ENCODE data around the gene CCDC12. TPM values are rescaled to one million over a fixed set of nuclear protein-coding genes. Genes with fewer than 3 reads are reported as not detected.

Gene CCDC12
- total and polyA plus RNA-seq, 3 donors from 2014 or later: 43.3 to 66.6 (median 59.6) TPM

- Histone ChIP-seq H3K36me3 (ENCODE audit: low read depth, missing control alignments) (no peaks in the 10 kb centered on the region), H3K4me1 (peaks cover 51% of the 10 kb centered on the region), H3K27me3 (no peaks in the 10 kb centered on the region), H3K27ac (peak overlapping the region in 1 of 2 donors; percentile 71), H3K4me3 (no peak overlapping the region), H3K9me3 (no peaks in the 10 kb centered on the region)
- intact Hi-C loops (cut with DNase I; ENCODE audit: low total_unique reads): no loop called here
- 45 to 58% methylated on average over 4 to 5 of the region's 5 CpGs for WGBS, 2 donors
- no peak for TF ChIP-seq CTCF (IDR thresholded peaks at IDR 0.05)
- DNase-seq: no peak
These were observed 103.0 kb downstream of the CCDC12 start for GRCh38 chr3:46873521-46873920.

Small RNA genes lying within 50 kb of the gene (small RNA-seq; reads per million reads assigned to genes)
- gene AC109583.2: 0 reads per million in 2 donors

Other genes starting within 250 kb of the CCDC12 start
- 1 to 10 TPM; 1.2 to 3.0 TPM for gene MYL3, start 113.3 kb downstream of the CCDC12 start, total RNA-seq
- gene MYL3, start 113.3 kb downstream of the CCDC12 start, polyA plus RNA-seq (ENCODE audit: insufficient read depth, low read depth, low replicate concordance): 14.5 TPM
- 10 to 100 TPM in 1 of 2 donors, 1 to 10 TPM in 1; 8.4 to 11.3 TPM for gene PTH1R, start 99.0 kb downstream of the CCDC12 start, total RNA-seq
- 10.2 TPM for gene PTH1R, start 99.0 kb downstream of the CCDC12 start, polyA plus RNA-seq (ENCODE audit: insufficient read depth, low read depth, low replicate concordance)
- 10 to 100 TPM; 40.2 to 44.8 TPM for gene NBEAL2, start 2.9 kb upstream of the CCDC12 start, total RNA-seq
- 16.2 TPM for gene NBEAL2, start 2.9 kb upstream of the CCDC12 start, polyA plus RNA-seq (ENCODE audit: insufficient read depth, low read depth, low replicate concordance)
- gene SETD2, start 187.4 kb upstream of the CCDC12 start, total RNA-seq: 10 to 100 TPM; 76.7 to 95.2 TPM
- gene SETD2, start 187.4 kb upstream of the CCDC12 start, polyA plus RNA-seq (ENCODE audit: insufficient read depth, low read depth, low replicate concordance): 37.1 TPM